Non-pigmented ciliary epithelial cell (primary cell): ENCODE measurements around the gene MED17.

Source experiments
- DNase-seq: peaks from one replicate; pipeline ENCODE4 v3.0.0-alpha.2; 2010; ENCODE audit warnings: low read depth

MED17 gene

DNA sequence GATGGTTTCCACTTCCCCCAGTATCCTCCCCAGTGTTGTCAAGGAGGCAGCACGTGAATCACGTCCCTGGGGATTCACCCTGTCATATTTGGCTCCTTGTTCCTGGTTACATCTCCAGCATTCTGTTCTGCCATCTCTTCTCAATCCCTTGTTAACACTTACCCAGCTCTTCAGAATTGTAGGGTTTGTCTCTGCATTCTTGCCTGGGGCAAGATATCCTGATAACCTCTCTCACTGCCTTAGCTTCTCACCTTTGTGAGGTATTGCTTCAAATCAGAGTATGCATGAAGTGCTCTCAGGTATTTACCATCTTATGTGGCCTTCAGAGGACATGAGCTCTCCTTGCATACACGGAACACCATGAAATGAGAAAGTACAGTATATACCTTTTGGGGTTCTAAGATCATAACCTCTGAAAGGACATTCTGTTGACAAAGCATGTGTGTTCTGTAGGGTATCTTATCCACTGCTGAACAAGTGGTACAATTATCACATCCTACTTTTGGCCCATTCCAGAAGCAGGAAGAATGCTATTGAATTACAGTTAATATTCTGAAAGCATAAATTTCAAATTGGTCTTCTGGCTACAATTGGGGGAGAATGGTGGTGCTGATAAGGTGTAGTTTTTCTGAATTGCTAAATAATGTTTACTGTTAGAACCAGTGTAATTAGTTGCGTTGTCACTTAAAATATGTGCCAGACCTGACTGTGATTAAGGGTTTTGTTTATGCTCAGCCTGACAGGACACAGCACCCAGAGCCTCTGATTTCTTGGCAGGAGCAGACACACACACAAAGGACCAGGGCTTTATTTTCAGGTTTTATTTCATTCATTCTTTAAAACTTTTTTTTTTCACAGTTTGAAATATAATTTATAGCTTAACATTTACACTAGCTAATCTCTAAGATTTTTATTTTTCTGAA lies 33.6 kb downstream of the MED17 start:
- DNase-seq: no peak

DNA sequence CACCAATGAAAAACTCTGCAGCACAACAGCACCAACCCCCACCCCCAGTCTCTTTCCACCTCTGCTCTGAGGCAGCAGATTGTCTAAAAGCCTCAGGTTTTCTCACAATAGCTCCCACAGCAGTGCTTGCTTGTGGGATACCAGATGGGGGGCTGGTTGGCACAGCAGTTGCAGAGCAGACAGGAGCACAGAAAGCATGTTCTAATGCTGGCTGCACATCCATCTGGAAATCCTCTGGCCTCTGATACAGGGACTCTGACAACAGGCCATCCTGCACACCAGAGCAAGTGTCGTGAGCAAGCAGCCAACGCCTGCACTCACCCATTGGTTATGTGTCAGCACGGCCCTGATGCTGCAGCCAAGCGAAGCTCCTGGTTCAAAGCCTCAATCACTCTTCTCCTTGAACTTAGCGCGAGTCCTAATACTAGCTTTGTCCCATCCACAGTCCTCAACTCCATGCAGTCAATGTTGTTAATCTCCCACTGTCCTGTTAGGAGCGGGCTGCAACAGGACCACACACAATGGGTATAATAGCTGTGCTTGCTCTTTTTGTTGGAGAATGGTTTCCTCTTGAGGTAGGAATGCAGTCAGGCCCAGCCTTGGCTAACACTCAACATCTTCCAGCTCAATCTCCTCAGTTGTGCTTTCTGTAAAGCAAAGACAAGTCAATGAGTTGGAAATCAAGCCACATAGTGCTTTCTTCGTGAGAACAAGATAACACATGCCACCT lies 36.0 kb downstream of the MED17 start:
- no peak for DNase-seq

DNA sequence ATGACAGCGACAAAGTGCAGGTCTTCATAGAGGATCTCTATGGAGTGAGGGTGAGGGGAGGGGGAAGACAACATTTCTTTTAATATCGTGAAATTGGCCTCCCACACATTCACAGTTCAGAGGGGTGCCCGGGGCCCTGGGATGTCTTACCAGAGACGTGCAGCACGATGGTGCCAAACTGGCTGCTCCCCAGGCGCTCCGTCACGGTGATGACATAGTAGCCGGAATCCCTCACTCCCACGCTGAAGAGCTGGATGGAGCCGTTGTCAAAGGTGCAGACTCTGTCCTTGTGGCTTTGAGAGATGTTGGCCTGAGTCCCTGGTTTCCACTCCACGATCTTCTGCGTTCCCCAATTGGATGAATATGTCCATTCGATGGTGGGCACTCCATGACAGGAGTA lies 36.8 kb downstream of the MED17 start:
- DNase-seq: no peak

DNA sequence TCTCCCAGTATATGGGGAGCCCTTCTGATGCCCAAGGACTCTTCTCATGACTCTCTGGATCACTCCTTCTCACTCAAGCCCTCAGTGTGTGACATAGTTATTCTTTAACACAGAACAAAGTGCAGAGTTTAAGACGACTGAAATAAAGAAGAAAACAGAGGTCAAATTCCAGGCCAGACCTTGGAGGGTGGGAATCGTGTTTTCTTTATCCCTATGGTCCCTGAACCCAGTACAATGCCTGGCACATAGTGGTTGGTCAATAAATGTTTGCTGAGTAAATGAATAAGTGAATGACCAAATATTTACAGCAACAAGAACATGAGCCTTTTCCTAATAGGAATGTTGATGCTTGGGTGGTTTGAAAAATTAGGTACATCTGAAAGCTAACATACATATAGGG lies 37.5 kb downstream of the MED17 start:
- no peak for DNase-seq

DNA sequence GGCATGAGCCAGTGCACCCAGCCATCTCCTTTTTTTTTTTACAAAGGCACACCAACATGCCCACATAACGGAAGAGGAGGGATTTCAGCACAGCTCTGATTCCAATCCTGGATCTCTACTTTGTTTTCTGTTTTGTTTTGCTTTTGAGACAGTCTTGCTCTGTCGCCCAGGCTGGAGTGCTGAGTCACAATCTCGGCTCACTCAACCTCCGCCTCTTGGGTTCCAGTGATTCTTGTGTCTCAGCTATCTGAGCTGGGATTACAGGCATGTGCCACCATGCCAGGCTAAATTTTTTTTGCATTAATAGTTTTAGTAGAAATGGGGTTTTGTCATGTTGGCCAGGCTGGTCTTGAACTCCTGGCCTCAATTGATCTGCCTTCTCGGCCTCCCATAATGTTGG lies 38.3 kb downstream of the MED17 start:
- DNase-seq: no peak

DNA sequence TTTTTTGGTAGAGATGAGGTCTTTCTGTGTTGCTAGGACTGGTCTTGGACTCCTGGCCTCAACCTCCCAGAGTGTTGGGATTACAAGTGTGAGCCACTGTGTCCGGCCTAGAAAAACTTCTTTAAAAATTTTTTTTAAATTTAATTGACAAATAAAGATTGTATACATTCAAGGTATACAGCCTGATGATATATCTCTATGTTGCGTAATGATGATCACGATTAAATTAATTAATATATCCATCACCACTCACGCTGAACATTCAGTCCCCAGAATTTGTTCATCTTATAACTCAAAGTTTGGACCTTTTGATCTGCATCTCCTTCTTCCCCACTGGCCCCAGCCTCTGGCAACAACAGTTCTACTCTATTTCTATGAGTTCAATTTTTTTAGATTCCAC lies 39.1 kb downstream of the MED17 start:
- no peak for DNase-seq

DNA sequence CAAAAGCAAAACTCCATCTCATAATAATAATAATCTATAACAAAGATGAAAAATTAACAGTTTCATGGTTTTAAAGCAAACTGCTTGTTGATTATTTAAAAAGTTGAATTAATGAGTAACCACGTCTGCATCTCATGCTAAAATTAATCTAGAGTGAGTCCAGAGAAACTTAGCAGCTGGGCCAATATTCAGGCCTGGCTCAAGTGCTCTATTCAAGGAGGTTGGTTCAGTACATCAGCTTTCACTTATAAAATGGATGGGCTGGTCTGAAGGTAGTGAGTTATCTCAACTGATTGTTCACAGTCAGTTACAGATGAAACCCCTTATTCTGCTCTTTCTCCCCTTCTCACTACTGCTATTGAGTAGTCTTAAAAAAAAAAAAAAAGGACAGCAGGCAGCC lies 43.3 kb downstream of the MED17 start:
- no peak for DNase-seq

DNA sequence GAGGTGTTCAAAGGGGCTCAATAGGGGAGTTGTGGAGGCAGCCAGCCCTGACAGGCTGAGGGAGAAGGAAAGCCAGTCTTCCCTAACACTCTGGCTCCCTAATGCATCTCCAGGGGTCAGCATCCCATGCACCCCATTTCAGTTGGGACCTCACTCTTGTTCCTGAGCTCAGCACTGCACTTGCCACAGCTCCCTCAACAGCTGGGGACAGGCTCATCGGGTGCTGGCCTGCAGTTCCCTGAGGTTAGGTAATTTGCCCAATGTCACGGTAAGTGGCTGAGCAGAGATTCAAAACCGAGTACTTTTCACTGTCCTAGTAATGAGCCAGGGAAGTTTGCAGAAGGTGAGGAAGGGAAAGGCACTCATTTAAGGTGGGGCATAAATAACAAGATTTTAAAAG lies 45.5 kb downstream of the MED17 start:
- DNase-seq: no peak

DNA sequence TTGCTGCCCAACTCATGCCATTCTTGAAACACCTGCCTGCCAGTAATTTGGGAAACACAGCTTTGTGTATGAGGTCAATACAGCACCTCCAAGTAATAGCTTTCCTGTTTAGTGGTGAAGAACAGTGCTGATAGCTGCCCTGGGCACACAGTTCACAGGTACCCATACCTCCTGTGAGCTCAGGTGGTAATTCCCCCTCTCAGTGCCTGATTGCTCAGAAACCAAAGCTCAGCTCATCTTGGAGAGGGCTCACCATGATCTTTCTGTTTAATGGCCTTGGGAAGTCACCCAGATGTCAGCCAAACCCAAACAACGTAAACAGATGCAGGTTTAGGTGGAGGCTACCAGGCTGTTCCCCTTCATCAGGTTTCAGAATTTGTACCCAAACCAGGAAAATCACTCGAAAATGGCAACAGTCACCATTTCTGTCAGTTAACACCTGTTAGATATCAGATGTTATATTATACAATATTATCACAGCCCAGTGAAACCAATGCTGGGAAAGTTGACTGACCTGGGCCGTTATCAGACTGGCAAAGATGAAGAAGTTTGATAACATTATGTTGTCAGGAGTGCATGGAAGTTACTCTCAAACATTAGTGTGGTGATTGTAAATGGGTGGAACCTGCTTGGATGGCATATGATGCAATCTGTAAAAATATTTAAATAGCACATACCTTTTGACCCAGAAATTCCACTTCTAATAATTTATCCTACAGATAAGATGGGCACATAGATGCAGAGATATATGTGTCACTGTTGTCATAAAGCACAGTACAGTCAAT lies 47.5 kb downstream of the MED17 start:
- no peak for DNase-seq

DNA sequence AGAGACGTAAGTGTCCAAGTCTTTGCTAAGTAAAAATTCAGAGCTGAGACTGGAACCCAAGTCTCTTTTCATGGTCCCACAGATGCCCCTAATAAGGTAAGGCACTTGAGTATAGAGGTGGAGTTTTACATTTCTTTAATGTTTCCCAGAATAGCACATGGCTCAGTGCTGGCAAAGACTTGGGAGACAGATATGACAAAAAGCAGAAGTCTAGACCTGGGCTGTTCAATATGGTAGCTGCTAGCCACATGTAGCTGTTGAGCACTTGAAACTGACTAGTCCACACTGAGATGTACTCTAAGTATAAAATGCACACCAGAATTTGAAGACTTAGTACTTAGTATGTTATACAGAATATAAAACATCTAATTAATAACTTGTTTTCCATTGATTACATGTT lies 48.7 kb downstream of the MED17 start:
- DNase-seq: no peak

DNA sequence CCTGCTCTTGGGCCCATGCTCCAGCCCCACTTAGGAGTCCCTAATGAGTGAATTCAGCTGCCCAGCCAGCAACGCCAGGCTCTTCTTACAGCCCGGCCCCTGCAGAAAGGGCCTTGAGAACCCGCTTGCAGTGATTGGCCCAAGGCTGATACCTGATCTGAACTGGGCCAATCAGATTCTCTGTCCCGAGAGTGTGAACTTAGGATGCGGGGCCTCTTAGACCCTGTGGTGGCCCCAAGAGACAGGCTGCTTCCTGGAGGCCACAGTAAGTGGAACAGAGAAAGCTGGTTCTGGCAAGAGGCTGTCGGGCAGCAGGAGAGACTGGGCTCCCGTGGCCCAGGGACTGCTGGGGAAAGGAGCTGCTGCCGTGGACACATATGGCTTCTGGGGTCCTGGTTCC lies 54.9 kb downstream of the MED17 start:
- no peak for DNase-seq

DNA sequence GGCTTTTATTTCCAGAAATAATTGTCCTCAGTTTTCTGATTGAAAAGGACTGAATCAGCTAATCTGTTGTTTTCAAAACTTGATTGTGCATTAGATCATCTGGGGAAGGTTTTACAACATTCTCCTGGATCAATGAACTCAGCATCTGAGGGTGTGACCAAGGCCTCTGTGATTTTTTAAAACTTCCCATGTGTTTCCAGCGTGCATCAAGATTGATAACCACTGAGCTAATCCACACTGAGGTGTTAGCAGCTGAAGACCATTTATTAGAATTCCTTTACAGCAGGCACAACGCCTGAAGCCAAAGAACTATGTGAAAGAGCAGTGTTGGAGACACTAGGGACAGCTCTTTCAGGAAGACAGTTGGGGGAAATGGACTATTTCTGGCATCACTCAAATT lies 56.1 kb downstream of the MED17 start:
- DNase-seq: no peak

DNA sequence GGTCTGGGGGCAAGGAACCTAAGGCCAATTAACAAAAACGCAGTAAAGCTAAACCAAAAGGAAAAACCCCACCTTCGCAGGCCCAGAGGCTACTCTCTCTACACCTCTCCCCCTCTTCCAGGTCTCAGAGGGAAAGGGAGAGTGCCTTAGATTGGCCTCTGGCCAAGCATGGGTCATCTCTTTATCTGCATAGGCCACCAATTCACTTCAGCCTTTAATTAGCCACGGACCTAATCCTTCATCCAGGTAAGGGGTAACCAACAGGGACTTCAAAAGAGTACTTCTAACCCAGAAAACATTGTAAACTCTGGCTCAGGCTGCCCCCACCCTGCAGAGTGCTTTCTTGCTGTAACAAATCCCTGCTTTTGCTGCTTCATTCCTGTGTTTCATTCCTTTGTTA lies 56.9 kb downstream of the MED17 start:
- DNase-seq: no peak

DNA sequence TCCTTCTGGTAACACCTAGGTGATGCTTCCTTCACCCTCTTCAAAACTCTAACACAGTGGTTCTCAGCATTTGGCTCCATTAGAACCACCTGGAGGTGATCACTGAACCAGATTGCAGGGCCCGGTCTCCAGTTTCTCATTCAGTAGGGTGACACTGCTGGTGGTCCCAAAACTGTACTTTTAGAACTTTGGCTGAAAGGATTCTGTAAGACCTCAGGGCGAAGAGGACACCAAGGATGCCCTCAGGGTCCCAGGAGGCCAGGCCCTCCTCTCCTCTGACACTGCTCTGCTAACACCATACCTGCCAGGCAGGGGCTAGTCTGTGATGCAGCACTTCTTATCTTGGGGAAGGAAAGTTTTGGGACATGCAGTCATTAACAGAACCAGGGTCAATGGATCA lies 57.4 kb downstream of the MED17 start:
- no peak for DNase-seq

DNA sequence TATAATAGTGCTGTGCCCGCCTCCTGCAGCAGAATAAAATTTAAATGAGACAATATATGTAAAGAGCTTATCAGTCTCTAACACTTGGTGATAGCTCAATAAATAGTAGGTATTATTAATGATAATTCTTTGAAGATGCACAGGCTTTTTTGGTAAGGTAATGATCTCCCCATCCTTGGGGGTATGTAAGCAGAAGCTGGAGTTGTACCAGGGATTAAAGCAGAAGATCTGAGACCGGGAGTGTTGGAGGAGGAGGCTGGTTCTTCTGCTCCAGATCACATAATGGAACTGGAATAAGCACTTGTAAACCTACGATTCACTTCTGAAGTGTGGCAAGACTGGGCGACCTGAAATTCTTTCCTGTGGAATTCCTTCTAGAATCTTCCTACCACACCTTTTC lies 58.0 kb downstream of the MED17 start:
- DNase-seq: no peak

DNA sequence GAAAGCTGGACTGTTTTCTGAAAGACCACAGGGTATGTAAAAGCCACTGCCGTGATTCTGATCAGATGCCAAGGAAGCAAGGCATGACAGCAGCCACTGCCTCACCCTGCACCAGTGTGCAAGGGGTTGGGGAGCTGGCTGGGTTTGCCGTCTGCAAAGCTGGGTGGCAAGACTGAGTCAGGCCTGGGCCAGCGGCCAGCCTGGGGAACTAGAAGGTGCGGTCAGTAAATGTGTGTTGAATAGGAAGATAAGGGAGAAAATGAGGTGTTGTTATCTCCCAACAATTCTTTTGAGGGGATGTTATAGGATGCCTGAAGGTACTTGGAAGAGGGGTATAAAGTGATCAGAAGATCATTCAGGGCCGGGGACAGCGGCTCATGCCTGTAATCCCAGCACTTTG lies 58.4 kb downstream of the MED17 start:
- peak; percentile 32 for DNase-seq

DNA sequence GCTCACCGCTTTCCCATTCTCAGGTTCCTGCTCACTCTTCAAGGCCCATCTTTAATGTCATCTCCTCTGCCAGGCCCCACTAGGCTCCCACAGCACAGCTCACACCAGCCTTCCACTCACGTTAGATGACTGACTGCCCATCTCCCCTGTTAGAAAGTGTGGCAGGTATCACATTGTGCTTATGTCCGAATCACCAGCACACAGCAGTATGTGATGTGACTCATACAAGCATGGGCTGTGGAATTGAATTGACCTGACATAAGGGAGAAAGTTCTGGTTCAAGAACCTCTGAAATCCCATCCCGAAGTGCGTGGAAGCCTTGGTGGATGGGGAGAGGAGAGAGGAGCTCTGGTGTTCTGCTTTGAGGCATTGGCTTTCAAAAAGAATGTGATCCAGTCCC lies 59.8 kb downstream of the MED17 start:
- no peak for DNase-seq

DNA sequence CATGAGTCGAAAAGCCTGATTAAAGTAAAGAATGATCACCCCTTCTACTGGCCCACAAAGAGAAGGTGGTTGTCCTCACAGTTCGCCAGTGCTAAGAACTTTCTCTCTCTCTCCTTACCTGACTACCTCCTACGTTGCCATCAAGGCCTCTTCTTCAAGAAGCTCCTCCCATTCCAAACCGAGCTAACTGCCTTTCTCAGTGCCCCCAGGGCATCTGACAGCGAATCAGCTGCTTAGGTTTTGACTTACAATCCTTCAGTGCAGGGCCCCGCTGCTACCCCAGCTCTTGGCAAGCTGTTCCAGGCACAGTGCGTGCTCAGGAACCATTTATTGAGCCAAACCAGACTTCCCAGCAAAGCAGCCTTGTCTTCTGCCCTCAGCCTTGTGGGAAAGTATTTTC lies 60.5 kb downstream of the MED17 start:
- DNase-seq: no peak

DNA sequence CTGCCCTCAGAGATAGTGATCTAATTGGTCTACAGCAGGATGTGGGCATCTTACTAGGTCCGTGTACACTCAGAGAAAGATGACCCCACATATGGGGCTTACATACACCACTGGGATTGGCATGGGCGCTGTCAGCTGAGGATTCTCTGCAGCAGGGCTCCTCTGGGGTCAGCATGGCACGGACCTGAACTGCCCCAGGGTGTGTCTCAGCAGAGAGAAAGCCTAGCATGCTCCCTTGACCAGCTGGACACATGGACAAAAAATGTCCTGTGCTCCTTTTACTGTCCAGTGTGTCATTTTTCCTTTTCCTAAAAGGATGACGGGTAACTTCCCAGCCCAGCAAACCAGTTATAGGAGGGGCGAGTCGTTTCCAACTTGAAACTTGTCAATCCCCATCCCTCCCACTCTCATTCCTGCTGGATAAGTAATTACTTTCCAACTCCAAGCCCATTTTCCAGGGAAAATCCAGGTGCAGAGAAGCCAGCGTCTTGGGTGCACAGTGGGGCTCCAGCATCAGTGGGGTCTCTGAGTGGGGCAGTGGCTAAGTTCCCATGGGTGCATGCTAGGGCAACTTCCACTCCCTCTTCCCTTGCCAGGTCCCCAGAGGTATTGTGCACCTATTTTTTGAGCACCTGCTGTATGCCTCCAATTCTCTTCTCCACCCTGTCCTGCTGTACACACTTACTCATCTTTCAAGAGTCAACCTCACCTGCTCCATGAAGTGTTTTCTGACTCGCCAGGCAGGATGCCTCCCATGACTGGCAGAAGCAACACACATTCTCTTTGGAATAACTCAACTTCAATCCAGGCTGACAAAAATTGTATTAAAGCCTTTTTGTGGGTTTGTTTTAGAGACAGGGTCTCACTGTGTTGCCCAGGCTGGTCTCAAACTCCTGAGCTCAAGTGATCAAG lies 61.4 kb downstream of the MED17 start:
- DNase-seq: no peak

DNA sequence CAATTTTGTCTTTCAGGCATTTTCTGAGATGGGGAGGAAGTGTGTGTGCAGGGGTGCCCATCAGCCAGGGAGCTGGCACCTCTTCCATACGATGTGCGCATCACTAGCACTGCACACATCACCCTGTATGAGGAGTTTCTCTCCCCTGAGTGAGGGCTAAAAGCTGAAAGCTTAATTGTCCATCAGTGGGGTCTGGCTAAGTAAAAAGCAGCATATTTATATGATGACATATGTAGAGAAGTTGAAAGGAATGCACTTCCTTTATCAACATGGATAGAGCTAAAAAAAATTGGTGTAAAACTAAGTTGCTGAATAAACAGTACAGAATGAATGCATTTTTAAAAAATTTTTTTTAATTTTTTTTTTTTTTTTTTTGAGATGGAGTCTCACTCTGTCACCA lies 62.3 kb downstream of the MED17 start:
- peak; percentile 11 for DNase-seq

DNA sequence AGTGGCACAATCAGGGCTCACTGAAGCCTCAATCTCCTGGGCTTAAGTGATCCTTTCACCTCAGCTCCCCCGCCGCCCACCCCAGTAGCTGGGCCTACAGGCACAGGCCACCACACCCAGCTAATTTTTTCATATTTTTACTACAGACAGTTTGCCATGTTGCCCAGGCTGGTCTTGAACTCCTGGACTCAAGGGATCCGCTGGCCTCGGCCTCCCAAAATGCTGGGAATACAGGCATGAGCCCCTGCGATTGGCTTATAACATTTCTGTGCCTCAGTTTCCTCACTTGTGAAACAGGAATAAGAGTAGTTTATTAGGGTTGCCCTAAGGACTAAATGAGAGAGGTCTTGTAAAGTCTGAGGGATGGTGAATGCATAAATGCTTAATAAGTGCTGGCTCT lies 65.1 kb downstream of the MED17 start:
- no peak for DNase-seq
